IMR-90 (cell line): Measurements from ENCODE around the gene PCYT1A. TPM values are rescaled to one million over a fixed set of nuclear protein-coding genes. Genes with fewer than 3 reads are reported as not detected.

Experiments used
- ATAC-seq: fragments of 200-7000 bp; cut with Tn5 transposase; 2 replicates; pipeline ENCODE4 v1.9.1; 2020; ENCODE audit warnings: low read depth, mild to moderate bottlenecking, moderate library complexity
- BruUV-seq: library from RNA; stranded (reverse); fragments of 400-500 nt; replicated peaks from 2 replicates; lab custom pipeline; 2021; lab: Mats Ljungman, UMichigan
- CTCF ChIA-PET: fragments of 300-600 bp; formaldehyde crosslinking; extraction: SDS; loops from one replicate; lab custom pipeline; 2021; ENCODE audit warnings: antibody characterized with exemption; lab: Yijun Ruan, JAX
- POLR2A ChIA-PET: fragments of 300-600 bp; sonication (Branson Sonifier 250); formaldehyde crosslinking; loops from one replicate; lab custom pipeline; 2022; ENCODE audit warnings: antibody characterized with exemption; ENCODE audit not compliant: unreplicated experiment; lab: Charles Lee
- DNase-seq: peaks from one replicate; pipeline ENCODE4 v3.0.0; 2013
- H2AFZ ChIP-seq: replicated peaks from 2 replicates; pipeline ENCODE3; 2013; ENCODE audit warnings: low read length, mild to moderate bottlenecking; ENCODE audit not compliant: poor library complexity
- H2AK5ac ChIP-seq: 2 replicates; pipeline ENCODE4 v1.6.1; 2013; ENCODE audit warnings: low read depth, low read length, inconsistent platforms
- H2AK9ac ChIP-seq: replicated peaks from 2 replicates; pipeline ENCODE3; 2013; ENCODE audit warnings: mild to moderate bottlenecking, low read depth, low read length, moderate library complexity; ENCODE audit not compliant: poor library complexity
- H2BK120ac ChIP-seq: 2 replicates; pipeline ENCODE4 v1.6.1; 2013; ENCODE audit warnings: low read depth, low read length, inconsistent platforms
- H2BK15ac ChIP-seq: 3 replicates; pipeline ENCODE4 v1.6.1; 2013; ENCODE audit warnings: low read depth, low read length, inconsistent platforms
- H2BK20ac ChIP-seq: 2 replicates; pipeline ENCODE4 v1.6.1; 2013; ENCODE audit warnings: low read depth, mild to moderate bottlenecking, inconsistent platforms, low read length, moderate library complexity
- H2BK5ac ChIP-seq: 2 replicates; pipeline ENCODE4 v1.6.1; 2013; ENCODE audit warnings: mild to moderate bottlenecking, low read depth, low read length, inconsistent platforms; ENCODE audit not compliant: poor library complexity, severe bottlenecking
- H3K14ac ChIP-seq: replicated peaks from 2 replicates; pipeline ENCODE4 v1.6.1; 2013; ENCODE audit warnings: low read depth, low read length, inconsistent platforms
- H3K18ac ChIP-seq: 2 replicates; pipeline ENCODE4 v1.6.1; 2013; ENCODE audit warnings: low read depth, low read length, control low read depth
- H3K23ac ChIP-seq: 2 replicates; pipeline ENCODE4 v1.6.1; 2013; ENCODE audit warnings: low read depth, low read length, inconsistent platforms
- H3K27ac ChIP-seq: 2 replicates; pipeline ENCODE4 v1.5.1; 2013; ENCODE audit warnings: mild to moderate bottlenecking, control low read depth, low read length; ENCODE audit not compliant: insufficient read depth
- H3K27me3 ChIP-seq: 2 replicates; pipeline ENCODE4 v1.6.1; 2013; ENCODE audit warnings: low read length; ENCODE audit not compliant: control insufficient read depth, insufficient read depth
- H3K36me3 ChIP-seq: 2 replicates; pipeline ENCODE4 v1.6.1; 2013; ENCODE audit warnings: low read length, mixed read lengths; ENCODE audit not compliant: control insufficient read depth, insufficient read depth
- H3K4ac ChIP-seq: 2 replicates; pipeline ENCODE4 v1.6.1; 2013; ENCODE audit warnings: low read depth, low read length, inconsistent platforms
- H3K4me1 ChIP-seq: 2 replicates; pipeline ENCODE4 v1.6.1; 2013; ENCODE audit warnings: low read length, mixed read lengths; ENCODE audit not compliant: control insufficient read depth, insufficient read depth
- H3K4me2 ChIP-seq: 2 replicates; pipeline ENCODE4 v1.6.1; 2013; ENCODE audit warnings: low read depth, mild to moderate bottlenecking, control low read depth, low read length, moderate library complexity
- H3K4me3 ChIP-seq: 2 replicates; pipeline ENCODE4 v1.5.1; 2013; ENCODE audit warnings: low read depth, mild to moderate bottlenecking, control low read depth, low read length, moderate library complexity; ENCODE audit not compliant: insufficient read depth
- H3K56ac ChIP-seq: 2 replicates; pipeline ENCODE4 v1.6.1; 2013; ENCODE audit warnings: low read length, inconsistent platforms; ENCODE audit not compliant: insufficient read depth; ENCODE audit errors: extremely low read depth
- H3K79me1 ChIP-seq, 2 experiments: 2 replicates each; pipeline ENCODE4 v1.6.1; 2013; ENCODE audit warnings: low read length in 2 of 2, inconsistent platforms in 1 of 2, low read depth in 1 of 2
- H3K9ac ChIP-seq: 2 replicates; pipeline ENCODE4 v1.6.1; 2013; ENCODE audit warnings: low read depth, low read length, control low read depth
- H3K9me1 ChIP-seq: 2 replicates; pipeline ENCODE4 v1.6.1; 2013; ENCODE audit warnings: low read length, inconsistent platforms; ENCODE audit not compliant: insufficient read depth
- H3K9me3 ChIP-seq: 2 replicates; pipeline ENCODE4 v1.6.1; 2013; ENCODE audit warnings: low read length; ENCODE audit not compliant: control insufficient read depth, insufficient read depth
- H4K20me1 ChIP-seq: 2 replicates; pipeline ENCODE4 v1.6.1; 2013; ENCODE audit warnings: low read length, inconsistent platforms; ENCODE audit not compliant: insufficient read depth
- H4K5ac ChIP-seq: 2 replicates; pipeline ENCODE4 v1.6.1; 2013; ENCODE audit warnings: mild to moderate bottlenecking, low read depth, low read length, control low read depth
- H4K8ac ChIP-seq, 2 experiments: 2 replicates each; pipeline ENCODE4 v1.6.1; 2013; ENCODE audit warnings: low read depth in 2 of 2, low read length in 2 of 2, control low read depth in 1 of 2, inconsistent platforms in 1 of 2
- H4K91ac ChIP-seq: 2 replicates; pipeline ENCODE4 v1.6.1; 2013; ENCODE audit warnings: low read depth, low read length, inconsistent platforms; ENCODE audit not compliant: insufficient read depth
- CEBPB ChIP-seq: IDR thresholded peaks from 2 replicates; pipeline ENCODE4 v1.6.1; 2012; ENCODE audit warnings: low read depth, low read length, improper control_type of control experiment
- ELK1 ChIP-seq: fragments of 150-350 bp; IDR thresholded peaks from 2 replicates; pipeline ENCODE4 v1.6.1; 2016; ENCODE audit warnings: low read depth, mild to moderate bottlenecking, low read length, moderate library complexity, borderline replicate concordance
- FOS ChIP-seq: fragments of 150-350 bp; IDR thresholded peaks from 2 replicates; pipeline ENCODE4 v1.6.1; 2016; ENCODE audit warnings: low read depth, low read length
- MAFK ChIP-seq: IDR thresholded peaks from 2 replicates; pipeline ENCODE4 v1.6.1; 2012; ENCODE audit warnings: low read depth, low read length, improper control_type of control experiment
- POLR2A ChIP-seq: IDR thresholded peaks from 2 replicates; pipeline ENCODE4 v1.6.1; 2012; ENCODE audit warnings: mild to moderate bottlenecking, low read depth, low read length
- RAD21 ChIP-seq: IDR thresholded peaks from 2 replicates; pipeline ENCODE4 v1.6.1; 2012; ENCODE audit warnings: low read length, improper control_type of control experiment
- RCOR1 ChIP-seq: IDR thresholded peaks from 2 replicates; pipeline ENCODE4 v1.6.1; 2012; ENCODE audit warnings: mild to moderate bottlenecking, low read length, improper control_type of control experiment; ENCODE audit not compliant: insufficient replicate concordance
- RFX5 ChIP-seq: IDR thresholded peaks from 2 replicates; pipeline ENCODE4 v1.8.0; 2012; ENCODE audit warnings: low read depth, mild to moderate bottlenecking, low read length, moderate library complexity
- SMC3 ChIP-seq: fragments of 150-350 bp; IDR thresholded peaks from 2 replicates; pipeline ENCODE4 v1.6.1; 2016; ENCODE audit warnings: low read depth, mild to moderate bottlenecking, antibody characterized with exemption, low read length, moderate library complexity
- WGBS, 2 experiments: methylation state at CpG; one replicate each; pipeline versions ENCODE4 v1.1.5 to v1.1.7; 2013; ENCODE audit warnings: missing lambda C conversion rate in 2 of 2; ENCODE audit not compliant: insufficient read length in 1 of 2; ENCODE audit errors: extremely low coverage in 2 of 2; 5-methylcytosine and 5-hydroxymethylcytosine counted together
- dilution Hi-C: fragments of 300-500 bp; cut with HindIII; formaldehyde crosslinking; loops from one replicate; pipeline ENCODE4 v1.14.3; 2018; ENCODE audit warnings: low sequenced_read_pairs; ENCODE audit not compliant: unreplicated experiment
- in situ Hi-C: fragments of 300-500 bp; cut with MboI; formaldehyde crosslinking; loops from 3 replicates; pipeline ENCODE4 v1.14.3; 2019; ENCODE audit warnings: low sequenced_read_pairs, inconsistent platforms, mixed read lengths
- intact Hi-C: fragments of 100-400 bp; cut with micrococcal nuclease; formaldehyde crosslinking; loops from 2 replicates; pipeline ENCODE4 v1.10.0; 2022
- polyA plus RNA-seq, 3 experiments: library from polyadenylated mRNA; depleted of rRNA; stranded (reverse); fragments of >200 nt; gene quantifications; 2 replicates each; pipeline ENCODE4 v1.2.3, GENCODE V29; 2012; ENCODE audit warnings: low replicate concordance in 1 of 3
- total RNA-seq: library from RNA; depleted of rRNA; stranded (reverse); fragments of >200 nt; gene quantifications from 2 replicates; pipeline ENCODE4 v1.2.3, GENCODE V29; 2012

The PCYT1A gene
- total and polyA plus RNA-seq, 2 of the 4 experiments (the other 2 are of a cell fraction): 62.8 to 127 TPM

GRCh38 chr3:196334982-196335381 lies 47.5 kb upstream of the PCYT1A start:
- no peak for TF ChIP-seq FOS
- no peak for TF ChIP-seq POLR2A
- TF ChIP-seq RAD21: no peak
- TF ChIP-seq RCOR1: no peak
- no peak for TF ChIP-seq SMC3
- no peak for TF ChIP-seq ELK1
- TF ChIP-seq MAFK: no peak
- TF ChIP-seq CEBPB: no peak
- TF ChIP-seq RFX5: no peak
- no peaks in the 10 kb centered on the region for H3K36me3 ChIP-seq
- BruUV-seq: no TSS peak

More at GRCh38 chr3:196334982-196335381, 47.5 kb upstream of the PCYT1A start:
- intact Hi-C loops: no loop called here
- H2BK5ac ChIP-seq: no peak overlapping the region
- H3K9ac ChIP-seq: no peak overlapping the region
- H4K91ac ChIP-seq: no peak overlapping the region
- no peak overlapping the region for H2AK5ac ChIP-seq
- H2BK20ac ChIP-seq: no peak overlapping the region
- H2BK15ac ChIP-seq: no peak overlapping the region
- no peaks in the 10 kb centered on the region for H3K79me1 ChIP-seq
- peaks cover 3% of the 10 kb centered on the region for H3K9me1 ChIP-seq
- DNase-seq (no peak), ATAC-seq (no peak)
- in situ Hi-C loops: no loop called here
- H4K20me1 ChIP-seq: no peaks in the 10 kb centered on the region
- no peak overlapping the region for H3K4me2 ChIP-seq
- no peak overlapping the region for H4K5ac ChIP-seq
- no peaks in the 10 kb centered on the region for H3K9me3 ChIP-seq
- ChIA-PET POLR2A (no interaction called here), CTCF (interaction anchor here (0.6 kb wide), 1 partner anchor 25 kb away, joined by 3 read pairs; no protein-coding TSS in a partner anchor)
- dilution Hi-C loops: no loop called here
- H3K4me3 ChIP-seq: no peak overlapping the region
- H3K23ac ChIP-seq: no peak overlapping the region
- no peak overlapping the region for H3K4ac ChIP-seq
- no peaks in the 10 kb centered on the region for H3K27me3 ChIP-seq
- H2BK120ac ChIP-seq: no peak overlapping the region
- no peak overlapping the region for H2AFZ ChIP-seq
- no peak overlapping the region for H3K18ac ChIP-seq
- H2AK9ac ChIP-seq: no peak overlapping the region
- 17% methylated on average over 1 of the region's 1 CpG; no CpG with 5 or more reads in 1 of the 2 experiments for WGBS, 2 experiments
- H3K27ac ChIP-seq: no peak overlapping the region
- H3K14ac ChIP-seq: no peak overlapping the region
- no peak overlapping the region for H4K8ac ChIP-seq
- H3K56ac ChIP-seq: no peak overlapping the region
- H3K4me1 ChIP-seq: no peaks in the 10 kb centered on the region
